ENCODE measurements around the gene GATAD2A. TPM values are rescaled to one million over a fixed set of nuclear protein-coding genes. Genes with fewer than 3 reads are reported as not detected.

GATAD2A gene
- total and polyA plus RNA-seq, 10 of the 15 experiments (the other 5 are each of a cell fraction or from before 2014, with no cell fraction given), result 2.6 to 173 (median 32.0) TPM

GRCh38 chr19:19416280-19416679 lies 10.8 kb downstream of the GATAD2A start:
- TF ChIP-seq WRNIP1 (IDR thresholded peaks at IDR 0.05; ENCODE audit: borderline replicate concordance, low read depth, low read length), result no peak
- no peak for TF ChIP-seq MEF2B (IDR thresholded peaks at IDR 0.05; ENCODE audit: partially characterized antibody, poor library complexity, severe bottlenecking)
- no peak for TF ChIP-seq CHD1 (IDR thresholded peaks at IDR 0.05; ENCODE audit: low read depth, low read length)
- TF ChIP-seq ZNF384 (IDR thresholded peaks at IDR 0.05; ENCODE audit: borderline replicate concordance, low read depth, low read length), result no peak
- no peak for TF ChIP-seq ZBTB40 (IDR thresholded peaks at IDR 0.05; ENCODE audit: borderline replicate concordance)
- Histone ChIP-seq H3K9me3 (replicated peaks; ENCODE audit: control insufficient read depth, insufficient read depth, low read length) (no peaks in the 10 kb centered on the region), H4K20me1 (ENCODE audit: control insufficient read depth, insufficient read depth) (peaks cover 18% of the 10 kb centered on the region), H3K27me3 (replicated peaks in 1 of 2; ENCODE audit: control insufficient read depth in 2 of 2, insufficient read depth in 2 of 2, low read length in 1 of 2) (no peaks in the 10 kb centered on the region), H3K4me3 (no peak overlapping the region), H2AFZ (ENCODE audit: control insufficient read depth, low read depth, low read length) (no peak overlapping the region), H3K27ac (ENCODE audit: control insufficient read depth, insufficient read depth) (no peak overlapping the region), H3K4me1 (ENCODE audit: control insufficient read depth, insufficient read depth, low read length) (peaks cover 26% of the 10 kb centered on the region), H3K36me3 (ENCODE audit: control insufficient read depth in 2 of 2, insufficient read depth in 2 of 2, low read length in 1 of 2) (peaks cover 5 to 8% of the 10 kb centered on the region in 2 experiments; a peak in 2 of 4 replicates), H3K9ac (ENCODE audit: control insufficient read depth, insufficient read depth, low read length) (no peak overlapping the region), H3K79me2 (ENCODE audit: control insufficient read depth, insufficient read depth, low read length) (peaks cover 77% of the 10 kb centered on the region), H3K4me2 (ENCODE audit: control insufficient read depth, insufficient read depth) (no peak overlapping the region)
- intact Hi-C loops (cut with micrococcal nuclease; ENCODE audit: unreplicated experiment) (no loop called here), in situ Hi-C loops (cut with MboI) (no loop called here)
- POLR2A ChIA-PET, result interaction anchor here (0.6 kb wide), 1 partner anchor 201 kb away, joined by 4 read pairs; no protein-coding TSS in a partner anchor
- no peak for ATAC-seq
- CTCF ChIA-PET, result interaction anchor here (1.1 to 4.4 kb wide), 3 partner anchors 9 to 74 kb away, joined by 3 to 30 read pairs (median 15); partner anchors contain the start of gene GATAD2A
- 73% methylated on average over 1 of the region's 1 CpG for WGBS (ENCODE audit: insufficient coverage, insufficient replicate concordance, low lambda C conversion rate, missing lambda C conversion rate)
- SMC1A ChIA-PET (ENCODE audit: uncharacterized antibody, unreplicated experiment), result interaction anchor here (1.0 to 3.2 kb wide), 3 partner anchors 8 to 75 kb away, joined by 3 to 16 read pairs (median 7); no protein-coding TSS in a partner anchor
- no TSS peak for BruUV-seq (replicated peaks)
- DNase-seq (ENCODE audit: low read depth, low spot score), result no peak
- FAIRE-seq, result no peak
- RAD21 ChIA-PET (ENCODE audit: unreplicated experiment), result interaction anchor here (0.7 kb wide), 1 partner anchor 11 kb away, joined by 3 read pairs; the partner anchor contains the start of gene GATAD2A

All from GM12878 (cell line).